Measurements from ENCODE around the gene FN1.

Gene FN1

GRCh38 chr2:215347878-215348277 is 88.0 kb downstream of the FN1 start:
- H3K18ac ChIP-seq (ENCODE audit: low read length): no peak overlapping the region
- no peaks in the 10 kb centered on the region for H3K27me3 ChIP-seq (ENCODE audit: control insufficient read depth in 3 of 3, insufficient read depth in 3 of 3, low read depth in 1 of 3, low read length in 3 of 3)
- no peak overlapping the region for H3K9ac ChIP-seq (ENCODE audit: low read depth, low read length, poor library complexity)
- H3K14ac ChIP-seq (ENCODE audit: low read length): no peak overlapping the region
- no peak overlapping the region for H2BK12ac ChIP-seq (ENCODE audit: low read length)
- H3K4me2 ChIP-seq (ENCODE audit: insufficient read depth, low read length, poor library complexity, severe bottlenecking): no peak overlapping the region
- no peak overlapping the region for H3K27ac ChIP-seq (replicated peaks; ENCODE audit: low read length)
- H2BK120ac ChIP-seq (ENCODE audit: low read depth, low read length): no peak overlapping the region
- H2AFZ ChIP-seq (ENCODE audit: low read length): no peak overlapping the region
- no peak overlapping the region for H2AK5ac ChIP-seq (ENCODE audit: low read depth, low read length)
- no peaks in the 10 kb centered on the region for H3K4me1 ChIP-seq (ENCODE audit: control insufficient read depth in 2 of 2, insufficient read depth in 1 of 2, low read depth in 1 of 2, low read length in 2 of 2)
- H2BK15ac ChIP-seq (ENCODE audit: low read length): no peak overlapping the region
- no peak overlapping the region for H2BK5ac ChIP-seq (ENCODE audit: low read length)
- no peak for DNase-seq (ENCODE audit: low spot score)
- H3K4ac ChIP-seq (ENCODE audit: low read length): no peak overlapping the region
- no peaks in the 10 kb centered on the region for H3K79me1 ChIP-seq (ENCODE audit: low read depth, low read length)
- peaks cover 10 to 22% of the 10 kb centered on the region in 2 donors for H3K36me3 ChIP-seq (replicated peaks in 1 of 2; ENCODE audit: control insufficient read depth in 2 of 2, insufficient read depth in 2 of 2, low read length in 2 of 2)
- no peak overlapping the region for H4K91ac ChIP-seq (ENCODE audit: low read depth, low read length, poor library complexity)
- H4K8ac ChIP-seq (ENCODE audit: low read depth, low read length): no peak overlapping the region
- no peak overlapping the region for H3K4me3 ChIP-seq (ENCODE audit: low read length in 2 of 2)
- H3K9me3 ChIP-seq (replicated peaks in 1 of 2; ENCODE audit: control insufficient read depth in 2 of 2, insufficient read depth in 1 of 2, low read depth in 1 of 2, low read length in 2 of 2): no peaks in the 10 kb centered on the region
- H3K23ac ChIP-seq (ENCODE audit: low read depth, low read length, poor library complexity): no peak overlapping the region

- no CpG with 5 or more reads among the region's 7 CpGs for WGBS, 2 donors (ENCODE audit: extremely low coverage in 2 of 2, insufficient read length in 2 of 2, insufficient replicate concordance in 1 of 2)
- H3K9ac ChIP-seq (ENCODE audit: low read depth, low read length, poor library complexity): no peak overlapping the region
- H3K4me2 ChIP-seq (ENCODE audit: insufficient read depth, low read length, poor library complexity, severe bottlenecking): no peak overlapping the region
- H3K36me3 ChIP-seq (replicated peaks in 1 of 2; ENCODE audit: control insufficient read depth in 2 of 2, insufficient read depth in 2 of 2, low read length in 2 of 2): peaks cover 4 to 11% of the 10 kb centered on the region in 2 donors
- H3K9me3 ChIP-seq (replicated peaks in 1 of 2; ENCODE audit: control insufficient read depth in 2 of 2, insufficient read depth in 1 of 2, low read depth in 1 of 2, low read length in 2 of 2): no peaks in the 10 kb centered on the region
- H3K79me1 ChIP-seq (ENCODE audit: low read depth, low read length): peaks cover 4% of the 10 kb centered on the region
- H3K4me3 ChIP-seq (ENCODE audit: low read length in 2 of 2): no peak overlapping the region
- no peak overlapping the region for H4K91ac ChIP-seq (ENCODE audit: low read depth, low read length, poor library complexity)
- H3K4ac ChIP-seq (ENCODE audit: low read length): no peak overlapping the region
- DNase-seq (ENCODE audit: low spot score): no peak
- H2BK5ac ChIP-seq (ENCODE audit: low read length): no peak overlapping the region
- no peak overlapping the region for H4K8ac ChIP-seq (ENCODE audit: low read depth, low read length)
- no peak overlapping the region for H3K27ac ChIP-seq (replicated peaks; ENCODE audit: low read length)
- H2BK12ac ChIP-seq (ENCODE audit: low read length): no peak overlapping the region
- no peak overlapping the region for H2AK5ac ChIP-seq (ENCODE audit: low read depth, low read length)
- no peak overlapping the region for H3K18ac ChIP-seq (ENCODE audit: low read length)
- no peaks in the 10 kb centered on the region for H3K27me3 ChIP-seq (ENCODE audit: control insufficient read depth in 3 of 3, insufficient read depth in 3 of 3, low read depth in 1 of 3, low read length in 3 of 3)
- no peak overlapping the region for H2AFZ ChIP-seq (ENCODE audit: low read length)
- no peak overlapping the region for H2BK120ac ChIP-seq (ENCODE audit: low read depth, low read length)
- no peak overlapping the region for H2BK15ac ChIP-seq (ENCODE audit: low read length)
- no peaks in the 10 kb centered on the region for H3K4me1 ChIP-seq (ENCODE audit: control insufficient read depth in 2 of 2, insufficient read depth in 1 of 2, low read depth in 1 of 2, low read length in 2 of 2)
- no peak overlapping the region for H3K14ac ChIP-seq (ENCODE audit: low read length)
- H3K23ac ChIP-seq (ENCODE audit: low read depth, low read length, poor library complexity): no peak overlapping the region
These were observed 96.8 kb downstream of the FN1 start for GRCh38 chr2:215338883-215339679.

GRCh38 chr2:215332872-215333595 is 102.8 kb downstream of the FN1 start:
- Histone ChIP-seq H2BK15ac (ENCODE audit: low read length) (no peak overlapping the region), H3K4me1 (ENCODE audit: control insufficient read depth in 2 of 2, insufficient read depth in 1 of 2, low read depth in 1 of 2, low read length in 2 of 2) (no peaks in the 10 kb centered on the region), H3K4ac (ENCODE audit: low read length) (no peak overlapping the region), H3K36me3 (replicated peaks in 1 of 2; ENCODE audit: control insufficient read depth in 2 of 2, insufficient read depth in 2 of 2, low read length in 2 of 2) (peaks cover 0 to 6% of the 10 kb centered on the region in 2 donors), H3K9ac (ENCODE audit: low read depth, low read length, poor library complexity) (no peak overlapping the region), H3K18ac (ENCODE audit: low read length) (no peak overlapping the region), H4K91ac (ENCODE audit: low read depth, low read length, poor library complexity) (no peak overlapping the region), H3K4me2 (ENCODE audit: insufficient read depth, low read length, poor library complexity, severe bottlenecking) (no peak overlapping the region), H4K8ac (ENCODE audit: low read depth, low read length) (no peak overlapping the region), H3K14ac (ENCODE audit: low read length) (no peak overlapping the region), H3K27ac (replicated peaks; ENCODE audit: low read length) (no peak overlapping the region), H3K9me3 (replicated peaks in 1 of 2; ENCODE audit: control insufficient read depth in 2 of 2, insufficient read depth in 1 of 2, low read depth in 1 of 2, low read length in 2 of 2) (no peaks in the 10 kb centered on the region), H2BK5ac (ENCODE audit: low read length) (no peak overlapping the region), H2AFZ (ENCODE audit: low read length) (no peak overlapping the region), H2AK5ac (ENCODE audit: low read depth, low read length) (no peak overlapping the region), H2BK120ac (ENCODE audit: low read depth, low read length) (no peak overlapping the region), H3K27me3 (ENCODE audit: control insufficient read depth in 3 of 3, insufficient read depth in 3 of 3, low read depth in 1 of 3, low read length in 3 of 3) (no peaks in the 10 kb centered on the region), H2BK12ac (ENCODE audit: low read length) (no peak overlapping the region), H3K79me1 (ENCODE audit: low read depth, low read length) (no peaks in the 10 kb centered on the region), H3K4me3 (ENCODE audit: low read length in 2 of 2) (no peak overlapping the region), H3K23ac (ENCODE audit: low read depth, low read length, poor library complexity) (no peak overlapping the region)
- no peak for DNase-seq (ENCODE audit: low spot score)
- WGBS, 2 donors (ENCODE audit: extremely low coverage in 2 of 2, insufficient read length in 2 of 2, insufficient replicate concordance in 1 of 2): no CpG with 5 or more reads among the region's 5 CpGs

GRCh38 chr2:215328066-215328465 is 107.8 kb downstream of the FN1 start:
- H2BK15ac ChIP-seq (ENCODE audit: low read length): no peak overlapping the region
- H3K4me1 ChIP-seq (ENCODE audit: control insufficient read depth in 2 of 2, insufficient read depth in 1 of 2, low read depth in 1 of 2, low read length in 2 of 2): no peaks in the 10 kb centered on the region
- H3K4ac ChIP-seq (ENCODE audit: low read length): no peak overlapping the region
- no peak overlapping the region for H3K27ac ChIP-seq (replicated peaks; ENCODE audit: low read length)
- H2BK12ac ChIP-seq (ENCODE audit: low read length): no peak overlapping the region
- H2BK5ac ChIP-seq (ENCODE audit: low read length): no peak overlapping the region
- H3K9ac ChIP-seq (ENCODE audit: low read depth, low read length, poor library complexity): no peak overlapping the region
- no peak overlapping the region for H4K8ac ChIP-seq (ENCODE audit: low read depth, low read length)
- H3K4me3 ChIP-seq (ENCODE audit: low read length in 2 of 2): no peak overlapping the region
- no peak overlapping the region for H2AFZ ChIP-seq (ENCODE audit: low read length)
- no peak overlapping the region for H2BK120ac ChIP-seq (ENCODE audit: low read depth, low read length)
- no peak overlapping the region for H3K14ac ChIP-seq (ENCODE audit: low read length)
- no peak overlapping the region for H4K91ac ChIP-seq (ENCODE audit: low read depth, low read length, poor library complexity)
- H2AK5ac ChIP-seq (ENCODE audit: low read depth, low read length): no peak overlapping the region
- no peak overlapping the region for H3K18ac ChIP-seq (ENCODE audit: low read length)
- H3K23ac ChIP-seq (ENCODE audit: low read depth, low read length, poor library complexity): no peak overlapping the region
- H3K79me1 ChIP-seq (ENCODE audit: low read depth, low read length): peaks cover 2% of the 10 kb centered on the region
- no peak for DNase-seq (ENCODE audit: low spot score)
- H3K4me2 ChIP-seq (ENCODE audit: insufficient read depth, low read length, poor library complexity, severe bottlenecking): no peak overlapping the region
- no CpG with 5 or more reads among the region's 5 CpGs for WGBS, 2 donors (ENCODE audit: extremely low coverage in 2 of 2, insufficient read length in 2 of 2, insufficient replicate concordance in 1 of 2)
- H3K36me3 ChIP-seq (replicated peaks in 1 of 2; ENCODE audit: control insufficient read depth in 2 of 2, insufficient read depth in 2 of 2, low read length in 2 of 2): peaks cover 6 to 19% of the 10 kb centered on the region in 2 donors
- H3K27me3 ChIP-seq (ENCODE audit: control insufficient read depth in 3 of 3, insufficient read depth in 3 of 3, low read depth in 1 of 3, low read length in 3 of 3): no peaks in the 10 kb centered on the region
- no peaks in the 10 kb centered on the region for H3K9me3 ChIP-seq (replicated peaks in 1 of 2; ENCODE audit: control insufficient read depth in 2 of 2, insufficient read depth in 1 of 2, low read depth in 1 of 2, low read length in 2 of 2)

Data from neuronal stem cell (in vitro differentiated cells).